ENCODE measurements around the gene UNCX. TPM values are rescaled to one million over a fixed set of nuclear protein-coding genes. Genes with fewer than 3 reads are reported as not detected.

Gene UNCX
- total RNA-seq, 6 experiments from 2014 or later: not detected

- no peak overlapping the region for H3K4me3 Mint-ChIP-seq
- no peak for TF ChIP-seq CTCF (IDR thresholded peaks at IDR 0.05)
- no peaks in the 10 kb centered on the region for H3K4me1 Mint-ChIP-seq (ENCODE audit: low read depth)
- no peak for DNase-seq
- peaks cover 55% of the 10 kb centered on the region for H3K27me3 Mint-ChIP-seq (ENCODE audit: insufficient read depth)
- H3K9me3 Mint-ChIP-seq: no peaks in the 10 kb centered on the region
- H3K27ac Mint-ChIP-seq: no peak overlapping the region
- H3K36me3 Mint-ChIP-seq (ENCODE audit: low read depth): no peaks in the 10 kb centered on the region
These were observed 15.7 kb downstream of the UNCX start for GRCh38 chr7:1248143-1248915.

GRCh38 chr7:1248916-1249581, 16.4 kb downstream of the UNCX start:
- H3K27me3 Mint-ChIP-seq (ENCODE audit: insufficient read depth): peaks cover 53% of the 10 kb centered on the region
- H3K4me1 Mint-ChIP-seq (ENCODE audit: low read depth): no peaks in the 10 kb centered on the region
- H3K36me3 Mint-ChIP-seq (ENCODE audit: low read depth): no peaks in the 10 kb centered on the region
- H3K9me3 Mint-ChIP-seq: no peaks in the 10 kb centered on the region
- TF ChIP-seq CTCF (IDR thresholded peaks at IDR 0.05): no peak
- H3K27ac Mint-ChIP-seq: no peak overlapping the region
- no peak overlapping the region for H3K4me3 Mint-ChIP-seq
- no peak for DNase-seq

GRCh38 chr7:1249731-1250130, 17.1 kb downstream of the UNCX start:
- Mint-ChIP-seq H3K4me3 (no peak overlapping the region), H3K27me3 (ENCODE audit: insufficient read depth) (peaks cover 54% of the 10 kb centered on the region), H3K36me3 (ENCODE audit: low read depth) (no peaks in the 10 kb centered on the region), H3K27ac (no peak overlapping the region), H3K4me1 (ENCODE audit: low read depth) (no peaks in the 10 kb centered on the region), H3K9me3 (no peaks in the 10 kb centered on the region)
- DNase-seq: no peak
- TF ChIP-seq CTCF (IDR thresholded peaks at IDR 0.05): no peak

- Mint-ChIP-seq H3K27ac (no peak overlapping the region), H3K36me3 (ENCODE audit: low read depth) (no peaks in the 10 kb centered on the region), H3K4me1 (ENCODE audit: low read depth) (no peaks in the 10 kb centered on the region), H3K9me3 (no peaks in the 10 kb centered on the region), H3K4me3 (no peak overlapping the region), H3K27me3 (ENCODE audit: insufficient read depth) (peaks cover 47% of the 10 kb centered on the region)
- no peak for DNase-seq
- no peak for TF ChIP-seq CTCF (IDR thresholded peaks at IDR 0.05)
These were observed 18.2 kb downstream of the UNCX start for GRCh38 chr7:1250901-1251300.

GRCh38 chr7:1251796-1252539, 19.3 kb downstream of the UNCX start:
- Mint-ChIP-seq H3K4me3 (no peak overlapping the region), H3K27ac (no peak overlapping the region), H3K4me1 (ENCODE audit: low read depth) (no peaks in the 10 kb centered on the region), H3K36me3 (ENCODE audit: low read depth) (no peaks in the 10 kb centered on the region), H3K27me3 (ENCODE audit: insufficient read depth) (peaks cover 46% of the 10 kb centered on the region), H3K9me3 (no peaks in the 10 kb centered on the region)
- DNase-seq: no peak
- no peak for TF ChIP-seq CTCF (IDR thresholded peaks at IDR 0.05)
